Tibial artery (tissue), 4 donors: ENCODE results near the gene ASNS.

Experiments
- DNase-seq, 2 donors: peaks; one replicate each; pipeline ENCODE4 v3.0.0-alpha.2; 2019
- H3K27ac ChIP-seq, 2 donors: fragments of 200-600 bp; sonication (generic) in 1 of 2; 1 replicate in 1 of 2; 2 replicates in 1 of 2; pipeline ENCODE4 v1.5.1; 2018 to 2019; ENCODE audit warnings: mild to moderate bottlenecking in 1 of 2
- H3K27me3 ChIP-seq, 2 donors: fragments of 200-600 bp; sonication (generic) in 1 of 2; one replicate each; pipeline versions ENCODE4 v1.5.1 to v1.6.0; 2016 to 2019
- H3K36me3 ChIP-seq, 3 donors: fragments of 200-600 bp; sonication (generic) in 2 of 3; one replicate each; pipeline ENCODE4 v1.5.1; 2016 to 2019; ENCODE audit warnings: mild to moderate bottlenecking in 2 of 3
- H3K4me1 ChIP-seq, 4 donors: fragments of 200-600 bp; sonication (generic) in 2 of 4; 1 replicate in 3 of 4; 2 replicates in 1 of 4; pipeline ENCODE4 v1.5.1; 2016 to 2019
- H3K4me3 ChIP-seq, 2 donors: fragments of 200-600 bp; sonication (generic) in 1 of 2; 1 replicate in 1 of 2; 2 replicates in 1 of 2; pipeline ENCODE4 v1.5.1; 2018 to 2019; ENCODE audit warnings: mild to moderate bottlenecking in 2 of 2
- H3K9me3 ChIP-seq, 3 donors: fragments of 200-600 bp; sonication (generic) in 1 of 3; one replicate each; pipeline ENCODE4 v1.5.1; 2016 to 2019
- CTCF ChIP-seq, 2 experiments: fragments of 200-600 bp in 1 of 2; fragments of 450-650 bp in 1 of 2; IDR thresholded peaks; one replicate each; pipeline ENCODE4 v1.5.1; 2017 to 2019; ENCODE audit warnings: antibody characterized with exemption in 2 of 2, mild to moderate bottlenecking in 1 of 2, moderate library complexity in 1 of 2
- intact Hi-C: fragments of 100-400 bp; cut with DNase I; formaldehyde crosslinking; loops from one replicate; pipeline ENCODE4 v1.15.0; 2023; ENCODE audit warnings: low total_unique reads

Gene ASNS

DNA sequence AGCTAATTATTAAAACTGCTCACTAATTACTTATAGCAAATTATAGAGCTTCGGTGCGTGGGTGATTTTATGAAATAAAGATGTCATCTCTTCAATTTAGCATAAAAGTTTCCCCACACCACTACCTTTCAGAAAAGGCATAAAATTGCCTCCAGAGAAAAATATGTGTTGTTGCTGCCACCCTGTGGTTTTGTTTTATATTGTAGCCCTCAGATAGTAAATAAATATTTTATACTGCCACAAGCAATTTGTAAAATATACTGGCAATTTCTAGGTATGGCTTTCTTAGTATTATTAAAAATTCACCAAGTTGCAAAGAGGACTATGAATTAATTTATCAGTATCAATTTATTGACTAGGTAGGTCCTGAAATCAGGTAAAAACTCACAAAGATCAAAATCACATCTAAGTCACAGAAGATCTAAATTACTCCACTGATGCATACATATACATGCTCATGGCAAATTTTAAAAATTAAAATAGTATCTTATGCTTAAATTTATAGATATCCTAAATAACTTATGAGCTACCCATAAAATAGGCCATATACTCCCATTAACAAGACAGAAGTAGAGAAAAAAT lies 26.5 kb downstream of the ASNS start:
- Histone ChIP-seq H3K4me1 (no peaks in the 10 kb centered on the region), H3K27ac (no peak overlapping the region), H3K27me3 (no peaks in the 10 kb centered on the region), H3K36me3 (no peaks in the 10 kb centered on the region), H3K9me3 (peaks cover 0 to 5% (median 0%) of the 10 kb centered on the region in 3 donors), H3K4me3 (no peak overlapping the region)
- intact Hi-C loops: no loop called here
- peak; percentile 21 to 29 for TF ChIP-seq CTCF (IDR thresholded peaks at IDR 0.05)
- DNase-seq: no peak

- no peak for DNase-seq
- Histone ChIP-seq H3K27me3 (peaks cover 0 to 9% of the 10 kb centered on the region in 2 donors), H3K9me3 (peaks cover 0 to 5% (median 0%) of the 10 kb centered on the region in 3 donors), H3K4me3 (no peak overlapping the region), H3K36me3 (no peaks in the 10 kb centered on the region), H3K4me1 (no peaks in the 10 kb centered on the region), H3K27ac (no peak overlapping the region)
- intact Hi-C loops: loop anchor here (5.0 kb wide), 1 partner anchor 742 kb away; no protein-coding TSS in a partner anchor
- no peak for TF ChIP-seq CTCF (IDR thresholded peaks at IDR 0.05)
Measured at GRCh38 chr7:97844036-97844435, 28.2 kb downstream of the ASNS start.

DNA sequence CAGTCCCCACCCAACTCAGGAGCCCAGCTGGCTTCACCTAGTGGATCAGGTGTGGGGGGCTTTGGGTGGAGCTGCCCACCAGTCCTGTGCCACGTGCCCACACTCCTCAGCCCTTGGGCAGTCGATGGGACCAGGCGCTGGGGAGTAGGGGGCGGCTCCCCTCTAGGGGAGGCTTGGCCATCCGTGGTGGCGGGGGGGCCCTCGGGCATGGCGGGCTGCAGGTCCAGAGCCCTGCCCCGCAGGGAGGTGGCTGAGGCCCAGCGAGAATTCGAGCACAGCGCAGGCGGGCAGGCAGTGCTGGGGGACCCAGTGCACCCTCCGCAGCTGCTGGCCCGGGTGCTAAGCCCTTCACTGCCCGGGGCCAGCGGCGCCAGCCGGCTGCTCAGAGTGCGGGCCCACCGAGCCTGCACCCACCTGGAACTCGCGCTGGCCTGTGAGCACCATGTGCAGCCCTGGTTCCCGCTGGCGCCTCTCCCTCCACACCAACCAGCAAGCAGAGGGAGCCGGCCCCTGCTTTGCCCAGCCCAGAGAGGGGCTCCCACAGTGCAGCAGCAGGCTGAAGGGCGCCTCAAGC lies 29.3 kb downstream of the ASNS start:
- no peak for DNase-seq
- Histone ChIP-seq H3K36me3 (no peaks in the 10 kb centered on the region), H3K4me1 (no peaks in the 10 kb centered on the region), H3K27ac (no peak overlapping the region), H3K27me3 (peaks cover 0 to 10% of the 10 kb centered on the region in 2 donors), H3K4me3 (no peak overlapping the region), H3K9me3 (peaks cover 0 to 5% (median 0%) of the 10 kb centered on the region in 3 donors)
- TF ChIP-seq CTCF (IDR thresholded peaks at IDR 0.05): no peak
- intact Hi-C loops: loop anchor here (5.0 kb wide), 1 partner anchor 741 kb away; no protein-coding TSS in a partner anchor

GRCh38 chr7:97842006-97842405 lies 30.2 kb downstream of the ASNS start:
- no peaks in the 10 kb centered on the region for H3K4me1 ChIP-seq
- H3K9me3 ChIP-seq: peaks cover 0 to 5% (median 0%) of the 10 kb centered on the region in 3 donors
- no peak overlapping the region for H3K4me3 ChIP-seq
- H3K27ac ChIP-seq: no peak overlapping the region
- H3K36me3 ChIP-seq: no peaks in the 10 kb centered on the region
- H3K27me3 ChIP-seq: peaks cover 0 to 10% of the 10 kb centered on the region in 2 donors
- no peak for TF ChIP-seq CTCF (IDR thresholded peaks at IDR 0.05)
- intact Hi-C loops: loop anchor here (5.0 kb wide), 1 partner anchor 740 kb away; no protein-coding TSS in a partner anchor
- DNase-seq: no peak

DNA sequence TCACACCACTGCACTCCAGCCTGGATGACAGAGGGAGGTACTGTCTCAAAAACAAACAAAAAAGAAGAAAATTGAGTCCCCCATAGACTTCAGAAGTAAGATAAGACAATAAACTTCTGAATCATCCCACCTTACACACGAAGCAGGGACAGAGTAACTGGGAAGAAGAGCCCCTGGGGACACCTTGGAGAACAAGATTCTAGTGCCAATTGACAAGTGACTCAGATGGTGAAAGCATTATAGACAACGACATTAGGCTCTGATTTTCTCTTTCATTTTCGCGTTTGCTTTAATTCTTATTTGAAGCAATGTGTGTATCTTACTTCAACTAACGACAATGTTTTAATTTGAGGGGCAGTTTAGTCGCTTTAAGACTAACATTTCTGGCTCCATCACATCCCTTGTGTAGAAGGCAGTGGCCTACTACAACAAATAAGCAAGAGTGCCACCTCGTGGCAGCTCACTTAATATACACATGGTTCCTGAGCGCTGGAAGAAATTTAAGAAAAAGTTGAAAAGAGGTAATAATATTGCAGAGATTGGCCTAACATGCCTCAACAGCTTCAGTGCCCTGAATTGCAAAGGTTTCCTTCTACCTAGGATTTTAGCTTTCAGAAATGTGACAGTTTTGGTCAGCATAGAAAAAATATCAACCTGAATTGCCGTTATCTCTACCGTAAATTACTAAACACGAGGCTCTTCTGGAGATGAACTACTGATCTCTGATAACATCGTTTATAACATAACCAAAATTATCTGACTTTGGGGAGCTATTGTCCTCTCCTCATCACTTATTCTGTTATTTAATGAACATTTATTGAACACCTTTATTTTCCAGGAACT lies 36.7 kb downstream of the ASNS start:
- peaks cover 0 to 11% of the 10 kb centered on the region in 2 donors for H3K27me3 ChIP-seq
- peak in 1 of 2 donors; percentile 76 for DNase-seq
- no peak overlapping the region for H3K4me3 ChIP-seq
- no peaks in the 10 kb centered on the region for H3K9me3 ChIP-seq
- intact Hi-C loops: no loop called here
- peak; percentile 41 to 44 for TF ChIP-seq CTCF (IDR thresholded peaks at IDR 0.05)
- no peaks in the 10 kb centered on the region for H3K4me1 ChIP-seq
- H3K27ac ChIP-seq: no peak overlapping the region
- no peaks in the 10 kb centered on the region for H3K36me3 ChIP-seq
